GM21576 (cell line): ENCODE results near the gene IFIT2.
"Not testable (repeated sequence)": the region's sequence is repeated elsewhere in the genome, so short reads cannot be mapped to it uniquely, and the experiment has no call there.

Experiments used
- ATAC-seq: cut with Tn5 transposase; IDR thresholded peaks from one replicate; pipeline ENCODE4 v1.9.1; 2021; ENCODE audit warnings: mild to moderate bottlenecking, moderate library complexity; ENCODE audit not compliant: unreplicated experiment

The IFIT2 gene

DNA sequence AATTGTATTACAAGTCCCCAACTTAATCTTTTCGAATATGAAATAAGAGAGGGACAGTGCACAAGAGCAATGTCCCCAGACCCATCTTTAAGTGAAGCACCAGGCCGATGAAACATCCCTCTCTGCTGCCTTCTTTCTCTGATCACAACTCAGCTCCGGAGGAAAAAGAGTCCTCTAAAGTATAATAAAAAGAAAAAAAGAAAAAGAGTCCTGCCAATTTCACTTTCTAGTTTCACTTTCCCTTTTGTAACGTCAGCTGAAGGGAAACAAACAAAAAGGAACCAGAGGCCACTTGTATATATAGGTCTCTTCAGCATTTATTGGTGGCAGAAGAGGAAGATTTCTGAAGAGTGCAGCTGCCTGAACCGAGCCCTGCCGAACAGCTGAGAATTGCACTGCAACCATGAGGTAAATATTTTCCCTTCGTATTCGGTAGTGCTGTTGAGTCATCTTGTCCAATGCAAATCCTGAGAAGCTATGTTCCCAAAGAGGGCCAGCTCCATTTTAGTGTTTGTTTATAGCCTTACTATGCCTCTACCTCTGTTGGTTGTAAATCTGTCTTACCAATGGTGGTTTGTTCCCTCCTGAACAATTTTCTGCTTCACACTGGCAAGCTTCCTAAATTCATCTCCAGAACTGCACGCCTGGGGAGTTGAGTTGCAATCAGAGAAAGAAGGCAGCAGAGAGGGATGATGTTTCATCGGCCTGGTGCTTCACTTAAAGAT lies at the start of gene IFIT2:
IFIT2 (plus strand) TSS at position 326 of the 725 bp plus-strand sequence; CDS start at position 404, 78 bp downstream.
- ATAC-seq: peak; percentile 78

DNA sequence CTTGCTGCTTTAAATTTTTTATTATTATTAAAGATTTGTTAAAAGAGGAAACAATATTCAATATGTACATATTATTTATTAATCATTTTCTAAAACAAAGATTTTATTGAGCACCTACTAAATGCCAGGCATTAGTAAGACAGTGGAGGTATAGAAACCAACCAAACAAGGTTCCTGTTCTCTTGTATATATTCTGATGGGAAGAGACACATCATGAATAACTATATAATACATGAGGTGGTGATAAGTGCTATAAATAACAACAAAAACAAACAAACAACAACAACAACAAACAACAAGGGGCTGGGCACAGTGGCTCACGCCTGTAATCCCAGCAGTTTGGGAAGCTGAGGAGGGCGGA lies 49.6 kb upstream of the IFIT2 start:
- ATAC-seq: no peak

- not testable (repeated sequence) for ATAC-seq
Measured at GRCh38 chr10:89255091-89255579, 46.7 kb upstream of the IFIT2 start.

DNA sequence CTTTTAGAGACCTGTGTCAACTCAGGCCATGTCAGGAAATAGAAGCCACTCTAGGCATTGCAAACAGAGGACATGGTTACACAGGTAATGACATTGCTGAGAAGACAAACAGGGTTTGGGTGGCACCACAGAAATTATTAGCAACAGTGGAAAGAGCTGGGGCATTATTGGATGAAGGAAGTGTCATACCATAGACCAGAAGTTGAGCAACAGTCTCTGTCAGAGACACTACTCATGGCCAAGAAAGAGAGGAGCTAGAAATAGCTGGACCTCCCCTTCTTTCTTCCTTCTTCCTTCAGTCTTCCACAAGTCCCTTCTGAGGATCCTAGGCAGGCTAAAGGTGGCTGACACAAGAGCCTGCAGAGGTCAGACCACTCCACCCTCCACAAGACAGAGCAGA lies 46.1 kb upstream of the IFIT2 start:
- ATAC-seq: no peak

DNA sequence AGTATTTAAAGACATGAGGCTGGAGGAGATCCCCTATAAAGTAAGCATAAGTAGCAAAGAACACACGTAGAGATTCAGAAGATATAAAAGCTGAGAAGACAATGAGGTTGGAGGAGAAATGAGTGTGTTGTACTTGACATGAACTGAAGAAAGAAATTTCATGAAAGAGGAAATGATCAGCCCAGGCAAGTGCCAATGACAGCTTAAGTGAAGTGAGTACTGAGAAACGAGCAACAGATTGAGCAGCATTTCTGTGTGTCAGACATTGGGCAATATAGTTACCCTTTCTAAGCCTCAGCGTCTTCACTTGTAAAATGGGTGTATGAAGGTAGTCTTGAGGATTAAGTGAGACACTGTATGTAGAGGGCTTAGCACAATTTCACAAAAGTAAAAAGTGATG lies 45.5 kb upstream of the IFIT2 start:
- ATAC-seq: no peak

DNA sequence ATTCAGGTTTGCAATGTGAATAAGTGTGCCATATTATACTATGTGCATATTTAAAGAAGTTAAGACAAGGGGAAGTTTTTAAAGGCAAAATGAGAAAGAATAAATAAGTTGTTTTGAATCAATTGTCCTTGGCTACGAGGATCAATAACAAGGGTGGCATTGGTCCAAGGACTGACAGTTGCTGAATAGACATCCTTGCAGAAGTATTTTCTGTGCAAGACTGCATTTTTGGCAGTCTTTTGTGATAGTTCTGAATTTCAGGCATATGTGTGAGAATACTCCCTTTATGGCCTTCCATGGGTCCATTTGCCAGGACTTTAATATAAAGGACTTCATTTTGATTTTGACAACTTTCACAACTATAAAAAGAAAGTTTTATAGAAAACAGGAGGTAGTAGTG lies 44.9 kb upstream of the IFIT2 start:
- ATAC-seq: no peak

DNA sequence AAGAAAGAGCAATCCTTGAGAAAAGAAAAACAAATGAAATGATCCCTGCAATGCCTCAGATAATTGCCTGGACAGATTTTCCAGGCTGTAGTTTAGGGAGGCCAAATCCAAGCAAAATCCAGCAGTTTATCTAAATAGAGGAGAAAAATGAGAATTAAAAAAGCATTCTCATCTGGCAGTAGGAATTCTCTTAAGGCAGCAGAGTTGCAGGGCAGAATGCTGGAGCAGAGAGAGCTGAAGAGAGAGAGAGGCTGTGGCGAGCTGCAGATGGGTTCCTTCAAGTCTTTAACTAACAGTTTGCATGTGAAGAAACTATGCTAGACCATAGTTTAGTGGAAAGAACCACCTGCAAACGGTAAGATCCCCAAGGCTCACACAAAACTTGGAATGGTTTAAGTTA lies 44.3 kb upstream of the IFIT2 start:
- ATAC-seq: no peak

- no peak for ATAC-seq
Measured at GRCh38 chr10:89258881-89259280, 43.0 kb upstream of the IFIT2 start.

DNA sequence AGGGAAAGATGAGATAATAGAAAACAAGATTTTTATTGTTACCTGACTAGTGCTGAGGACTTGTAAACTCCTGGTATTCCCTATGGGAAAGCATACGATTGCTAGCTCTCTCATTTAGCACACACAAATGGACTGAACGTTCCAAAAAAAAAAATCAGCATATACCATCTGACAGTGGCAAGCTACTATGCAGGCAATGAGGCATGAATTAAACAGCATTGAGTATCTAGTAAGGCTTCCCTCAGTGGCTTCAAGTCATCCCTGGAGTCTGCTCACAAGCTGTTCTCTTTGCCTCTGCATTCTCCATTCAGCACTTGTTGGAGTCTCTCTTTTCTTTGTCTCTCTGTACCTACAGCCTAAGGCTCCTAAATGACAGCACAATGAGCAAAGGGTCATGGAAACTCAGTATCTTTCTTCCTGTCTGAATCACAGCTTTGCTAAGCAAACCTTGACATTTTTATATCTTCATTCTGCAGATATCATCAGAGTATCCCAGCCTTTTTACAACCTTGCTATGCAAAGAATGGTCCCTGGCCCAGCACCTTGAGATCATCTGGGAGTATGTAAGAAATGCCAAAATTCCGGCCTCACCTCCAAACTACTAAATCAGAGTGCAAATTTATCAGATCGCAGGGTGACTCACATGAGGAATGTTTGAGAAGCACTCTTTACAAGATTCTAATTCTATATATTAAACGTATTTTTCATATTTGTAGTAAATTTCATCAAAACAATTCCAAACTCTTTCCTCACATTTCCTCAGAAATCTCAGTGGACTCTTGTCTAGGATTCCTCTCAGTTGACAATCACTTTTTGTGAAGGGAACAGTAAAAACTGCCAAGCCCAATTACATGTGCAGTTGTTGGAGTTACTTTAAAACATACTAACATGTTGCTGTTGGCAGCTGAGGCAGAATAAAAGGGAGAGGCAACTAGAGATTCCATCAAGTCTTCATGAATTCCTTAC lies 39.5 kb upstream of the IFIT2 start:
- no peak for ATAC-seq

DNA sequence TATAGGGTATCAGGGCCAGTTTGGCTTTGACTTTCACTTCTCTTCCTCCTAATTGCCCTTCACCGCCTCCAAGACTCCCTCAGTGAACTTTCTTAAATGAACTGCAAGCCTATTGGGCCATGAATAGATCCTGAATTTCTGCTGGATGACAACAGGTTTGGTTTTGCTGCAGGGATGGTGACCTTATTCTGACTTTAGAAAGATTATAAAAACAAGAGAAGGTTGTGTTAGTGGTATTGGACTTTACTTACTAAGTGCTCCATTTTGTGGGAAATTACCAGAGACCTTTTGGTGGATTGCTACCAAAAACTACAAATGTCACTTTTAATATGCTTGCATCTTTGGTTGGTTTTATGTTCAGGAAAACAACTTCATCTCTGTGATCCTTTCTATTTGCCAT lies 38.8 kb upstream of the IFIT2 start:
- ATAC-seq: no peak

DNA sequence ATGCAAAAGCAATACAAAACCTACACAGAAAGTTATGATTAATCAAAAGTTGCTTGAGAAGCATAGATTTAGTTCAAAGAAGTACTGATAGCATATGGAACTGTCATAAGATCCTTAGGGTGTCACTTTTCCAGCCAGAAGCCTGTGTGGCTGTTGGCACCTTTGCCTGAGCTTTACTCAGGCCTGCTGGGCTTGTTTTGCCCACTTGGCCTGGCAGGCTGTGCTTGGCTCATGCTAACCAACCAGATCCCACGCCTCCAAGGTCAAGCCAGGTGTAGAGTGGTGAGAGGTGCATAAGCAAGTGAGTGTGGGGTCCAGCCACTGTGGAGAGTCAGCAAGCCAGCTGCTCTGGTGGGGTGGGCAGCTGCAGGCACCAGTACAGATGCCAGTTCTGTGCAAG lies 38.3 kb upstream of the IFIT2 start:
- no peak for ATAC-seq

GRCh38 chr10:89266721-89267453 lies 35.0 kb upstream of the IFIT2 start:
- ATAC-seq: no peak

DNA sequence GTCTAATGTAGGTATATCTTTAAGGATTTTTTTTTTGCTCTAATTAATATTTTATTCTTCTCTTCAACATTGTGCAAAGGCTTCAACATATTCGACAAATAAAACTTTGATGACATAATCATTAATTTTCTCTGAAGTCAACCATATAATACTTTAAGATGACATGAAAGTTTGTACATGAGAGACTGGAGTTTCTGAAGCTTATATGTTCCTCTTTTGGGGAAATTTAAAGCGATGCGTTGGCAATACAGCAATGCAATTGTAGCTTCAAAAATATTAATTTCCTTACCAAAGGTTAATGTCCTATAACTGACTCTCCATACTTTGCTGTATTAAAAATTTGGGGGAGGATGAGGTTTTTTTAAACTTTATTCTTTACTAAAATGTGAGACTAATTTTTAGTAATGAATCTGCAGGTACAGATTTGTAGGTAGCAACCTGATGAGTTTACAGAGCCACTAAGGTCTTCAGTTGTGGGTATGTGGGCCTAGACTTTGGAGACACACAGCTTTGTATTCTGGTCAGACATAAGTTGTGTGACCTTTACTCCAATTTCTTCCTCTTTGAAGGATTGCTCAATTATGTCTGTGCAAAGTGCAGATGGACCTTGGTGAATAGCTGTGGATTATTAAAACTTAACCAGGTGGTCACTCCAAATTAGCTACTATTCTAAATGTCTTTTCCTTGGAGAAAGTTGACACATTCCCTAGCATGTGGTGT lies 32.3 kb upstream of the IFIT2 start:
- no peak for ATAC-seq

GRCh38 chr10:89270153-89270483 lies 31.7 kb upstream of the IFIT2 start:
- ATAC-seq: no peak

DNA sequence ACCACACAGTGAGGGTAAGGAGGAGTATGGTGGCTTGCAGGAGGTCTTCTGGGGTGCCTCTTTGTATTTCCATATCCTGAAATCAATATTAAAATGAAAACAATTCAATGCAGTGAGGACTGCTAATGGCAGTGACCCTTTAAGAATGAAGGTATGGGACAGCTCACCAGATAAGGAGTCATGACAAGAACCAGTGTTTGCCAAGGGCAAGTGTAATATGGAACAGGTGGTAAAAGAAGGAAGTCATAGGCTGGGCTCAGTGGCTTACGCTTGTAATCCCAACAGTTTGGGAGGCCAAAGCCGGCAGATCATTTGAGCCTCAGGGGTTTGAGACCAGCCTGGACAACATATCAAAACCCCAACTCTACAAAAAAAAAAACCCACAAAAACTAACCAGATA lies 30.3 kb upstream of the IFIT2 start:
- no peak for ATAC-seq

- ATAC-seq: no peak
Measured at GRCh38 chr10:89273680-89274079, 28.2 kb upstream of the IFIT2 start.

DNA sequence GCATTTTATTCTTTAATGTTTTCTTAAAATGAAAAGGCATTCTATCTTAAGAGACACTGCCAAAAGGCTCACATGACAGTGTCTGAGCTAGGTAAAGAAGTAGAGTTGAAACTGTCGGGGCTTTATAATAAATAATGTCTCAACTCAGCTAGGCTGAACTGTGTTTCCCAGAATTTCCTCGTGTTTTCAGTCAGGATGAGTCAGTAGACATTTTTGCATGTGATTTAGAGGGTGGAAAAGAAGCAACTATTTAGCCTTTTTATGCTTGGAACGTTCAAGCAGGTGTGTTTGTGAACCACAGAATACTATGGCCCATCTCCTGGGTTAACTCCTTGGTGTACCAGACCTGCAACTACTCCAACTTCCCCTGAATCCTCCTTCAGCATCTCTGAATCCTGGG lies 26.9 kb upstream of the IFIT2 start:
- no peak for ATAC-seq

GRCh38 chr10:89275383-89275782 lies 26.5 kb upstream of the IFIT2 start:
- ATAC-seq: no peak

DNA sequence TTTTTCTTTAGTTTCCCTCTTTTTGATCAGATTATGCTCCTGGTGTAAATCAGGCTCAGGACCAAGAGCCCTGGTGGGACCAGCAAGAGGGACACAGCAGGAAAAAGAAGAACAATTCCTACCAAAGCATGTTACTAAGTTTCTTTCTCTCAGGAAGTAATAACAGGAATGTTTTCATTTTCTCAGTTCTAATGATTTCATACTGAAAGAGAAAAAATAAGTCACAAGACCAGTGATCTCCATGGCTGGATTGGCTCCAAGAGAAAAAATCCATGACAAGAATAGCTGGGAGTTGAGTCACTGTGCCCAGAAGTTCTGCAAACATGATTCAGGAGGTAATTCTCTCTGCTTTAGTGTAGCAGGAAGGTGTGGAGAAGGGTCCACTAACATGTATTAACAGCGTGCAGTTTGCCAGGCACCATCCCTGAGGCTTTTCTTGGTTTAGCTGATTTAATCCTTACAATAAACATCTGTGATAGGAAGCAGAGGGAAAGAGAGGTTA lies 23.8 kb upstream of the IFIT2 start:
- ATAC-seq: no peak

DNA sequence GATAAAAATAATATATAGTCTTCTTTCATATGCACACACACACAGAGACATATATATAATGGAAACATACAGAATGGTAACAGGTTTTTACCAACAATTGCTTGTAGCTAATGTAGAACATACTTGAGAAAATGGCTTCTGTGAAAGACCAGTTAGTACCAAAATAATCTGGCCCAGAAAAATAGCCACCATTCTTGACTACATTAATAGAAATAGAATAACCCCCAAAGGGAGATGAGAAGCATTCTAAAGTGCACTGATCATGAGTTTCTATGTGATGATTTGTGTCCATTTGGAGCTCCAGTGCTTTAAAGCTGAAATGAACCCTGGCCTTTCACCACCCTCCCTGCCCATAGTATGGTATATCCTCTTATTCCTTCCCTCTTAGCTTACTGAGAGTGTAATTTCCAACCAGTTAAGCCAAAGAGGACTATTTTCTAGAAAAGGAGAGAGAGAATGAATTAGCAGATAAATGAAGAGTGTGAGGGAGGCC lies 22.9 kb upstream of the IFIT2 start:
- no peak for ATAC-seq
